HepG2 (cell line): Measurements from ENCODE around the gene FER1L5. TPM values are rescaled to one million over a fixed set of nuclear protein-coding genes. Genes with fewer than 3 reads are reported as not detected.

Experiments used
- CEBPG ChIP-seq: IDR thresholded peaks from 2 replicates; pipeline ENCODE4 v1.6.1; 2016
- GATAD2A ChIP-seq: IDR thresholded peaks from 2 replicates; pipeline ENCODE4 v1.6.1; 2016
- GLI4 ChIP-seq: sonication (generic); formaldehyde crosslinking; IDR thresholded peaks from 2 replicates; pipeline ENCODE4 v1.5.1; 2020; ENCODE audit warnings: missing genetic modification reagents, mild to moderate bottlenecking, moderate library complexity, borderline replicate concordance
- MED1 ChIP-seq: sonication (generic); formaldehyde crosslinking; IDR thresholded peaks from 2 replicates; pipeline ENCODE4 v1.4.0; 2020; ENCODE audit warnings: missing genetic modification reagents
- MLLT10 ChIP-seq: sonication (generic); formaldehyde crosslinking; IDR thresholded peaks from 2 replicates; pipeline ENCODE4 v1.4.0; 2020; ENCODE audit warnings: missing genetic modification reagents
- NFKBIZ ChIP-seq: IDR thresholded peaks from 2 replicates; pipeline ENCODE4 v1.6.1; 2018; ENCODE audit warnings: missing genetic modification reagents, missing compliant biosample characterization
- POLR2AphosphoS2 ChIP-seq: IDR thresholded peaks from 2 replicates; pipeline ENCODE4 v1.6.1; 2011; ENCODE audit warnings: low read depth, low read length, improper control_type of control experiment
- ZNF232 ChIP-seq: sonication (generic); formaldehyde crosslinking; IDR thresholded peaks from 2 replicates; pipeline ENCODE4 v1.4.0; 2020; ENCODE audit warnings: missing genetic modification reagents, borderline replicate concordance
- ZNF691 ChIP-seq: sonication (generic); formaldehyde crosslinking; IDR thresholded peaks from 2 replicates; pipeline ENCODE4 v1.4.0; 2020; ENCODE audit warnings: missing genetic modification reagents, low read depth, mild to moderate bottlenecking, borderline replicate concordance
- ZNF75D ChIP-seq: sonication (generic); formaldehyde crosslinking; IDR thresholded peaks from 2 replicates; pipeline ENCODE4 v1.8.1; 2023; ENCODE audit warnings: missing genetic modification reagents, mild to moderate bottlenecking, borderline replicate concordance
- ZNF770 ChIP-seq: sonication (generic); formaldehyde crosslinking; IDR thresholded peaks from 2 replicates; pipeline ENCODE4 v1.5.0; 2020; ENCODE audit warnings: mild to moderate bottlenecking, missing genetic modification reagents
- polyA plus RNA-seq, 8 experiments: library from polyadenylated mRNA; depleted of rRNA in 3 of 8; stranded (reverse) in 7 of 8; unstranded in 1 of 8; fragments of >200 nt; fragmentation: Illumina TruSeq in 4 of 8; extraction: Trizol in 4 of 8; gene quantifications; 2 replicates each; pipeline versions ENCODE4 v1.2.1 to v1.2.3, GENCODE V29; 2011 to 2016; ENCODE audit warnings: low read depth in 4 of 8, missing spikeins in 1 of 8, mixed read lengths in 1 of 8; ENCODE audit not compliant: insufficient read depth in 1 of 8
- total RNA-seq, 5 experiments: library from RNA; depleted of rRNA; stranded (reverse); fragments of >200 nt; fragmentation: Illumina TruSeq; extraction: Trizol; gene quantifications; 2 replicates each; pipeline ENCODE4 v1.2.3, GENCODE V29; 2016; ENCODE audit warnings: low read depth in 1 of 5
- TF ChIP-seq, protein P1 (sequence below): sonication (generic); formaldehyde crosslinking; IDR thresholded peaks from 2 replicates; pipeline ENCODE4 v1.4.0; 2020; ENCODE audit warnings: mild to moderate bottlenecking, missing genetic modification reagents
- TF ChIP-seq, protein P2 (sequence below): sonication (generic); formaldehyde crosslinking; IDR thresholded peaks from 2 replicates; pipeline ENCODE4 v1.4.0; 2020; ENCODE audit warnings: mild to moderate bottlenecking, missing genetic modification reagents
- TF ChIP-seq, protein P3 (sequence below): sonication (generic); formaldehyde crosslinking; IDR thresholded peaks from 2 replicates; pipeline ENCODE4 v1.4.0; 2020; ENCODE audit warnings: missing genetic modification reagents

The FER1L5 gene
- total and polyA plus RNA-seq, 2 of the 13 experiments (the other 11 are each of a cell fraction or from before 2014, with no cell fraction given): 0.02 to 0.08 TPM

DNA sequence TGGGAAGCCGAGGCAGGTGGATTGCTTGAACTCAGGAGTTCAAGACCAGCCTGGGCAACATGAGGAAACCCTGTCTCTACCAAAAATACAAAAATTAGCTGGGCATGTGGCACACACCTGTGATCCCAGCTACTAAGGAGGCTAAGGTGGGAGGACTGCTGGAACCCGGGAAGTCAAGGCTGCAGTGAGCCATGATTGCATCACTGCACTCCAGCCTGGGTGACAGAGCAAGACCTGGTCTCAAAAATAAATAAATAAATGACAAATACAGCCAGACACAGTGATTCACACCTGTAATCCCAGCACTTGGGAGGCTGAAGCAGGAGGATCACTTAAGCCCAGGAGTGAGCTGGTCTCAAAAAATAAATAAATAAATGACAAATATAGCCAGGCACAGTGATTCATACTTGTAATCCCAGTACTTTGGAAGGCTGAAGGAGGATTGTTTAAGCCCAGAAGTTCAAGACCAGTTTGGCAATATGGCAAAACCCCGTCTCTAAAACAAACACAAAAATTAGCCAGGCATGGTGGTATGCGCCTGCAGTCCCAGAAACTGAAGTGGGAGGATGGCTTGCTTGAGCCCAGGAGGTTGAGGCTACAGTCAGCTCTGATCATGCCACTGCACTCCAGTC, 10.6 kb upstream of the FER1L5 start (continued):
- TF ChIP-seq GATAD2A (no peak), ZNF75D (no peak), CEBPG (peak; percentile 59), NFKBIZ (CRISPR knock-in tag) (no peak), ZNF770 (CRISPR knock-in tag) (peak; percentile 77), ZNF691 (CRISPR knock-in tag) (no peak), MLLT10 (CRISPR knock-in tag) (no peak), ZNF232 (no peak), MED1 (CRISPR knock-in tag) (no peak), POLR2AphosphoS2 (no peak), GLI4 (CRISPR knock-in tag) (no peak)
- TF ChIP-seq, protein P1, sequence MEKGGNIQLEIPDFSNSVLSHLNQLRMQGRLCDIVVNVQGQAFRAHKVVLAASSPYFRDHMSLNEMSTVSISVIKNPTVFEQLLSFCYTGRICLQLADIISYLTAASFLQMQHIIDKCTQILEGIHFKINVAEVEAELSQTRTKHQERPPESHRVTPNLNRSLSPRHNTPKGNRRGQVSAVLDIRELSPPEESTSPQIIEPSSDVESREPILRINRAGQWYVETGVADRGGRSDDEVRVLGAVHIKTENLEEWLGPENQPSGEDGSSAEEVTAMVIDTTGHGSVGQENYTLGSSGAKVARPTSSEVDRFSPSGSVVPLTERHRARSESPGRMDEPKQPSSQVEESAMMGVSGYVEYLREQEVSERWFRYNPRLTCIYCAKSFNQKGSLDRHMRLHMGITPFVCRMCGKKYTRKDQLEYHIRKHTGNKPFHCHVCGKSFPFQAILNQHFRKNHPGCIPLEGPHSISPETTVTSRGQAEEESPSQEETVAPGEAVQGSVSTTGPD (CRISPR knock-in tag): no peak
- TF ChIP-seq, protein P2, sequence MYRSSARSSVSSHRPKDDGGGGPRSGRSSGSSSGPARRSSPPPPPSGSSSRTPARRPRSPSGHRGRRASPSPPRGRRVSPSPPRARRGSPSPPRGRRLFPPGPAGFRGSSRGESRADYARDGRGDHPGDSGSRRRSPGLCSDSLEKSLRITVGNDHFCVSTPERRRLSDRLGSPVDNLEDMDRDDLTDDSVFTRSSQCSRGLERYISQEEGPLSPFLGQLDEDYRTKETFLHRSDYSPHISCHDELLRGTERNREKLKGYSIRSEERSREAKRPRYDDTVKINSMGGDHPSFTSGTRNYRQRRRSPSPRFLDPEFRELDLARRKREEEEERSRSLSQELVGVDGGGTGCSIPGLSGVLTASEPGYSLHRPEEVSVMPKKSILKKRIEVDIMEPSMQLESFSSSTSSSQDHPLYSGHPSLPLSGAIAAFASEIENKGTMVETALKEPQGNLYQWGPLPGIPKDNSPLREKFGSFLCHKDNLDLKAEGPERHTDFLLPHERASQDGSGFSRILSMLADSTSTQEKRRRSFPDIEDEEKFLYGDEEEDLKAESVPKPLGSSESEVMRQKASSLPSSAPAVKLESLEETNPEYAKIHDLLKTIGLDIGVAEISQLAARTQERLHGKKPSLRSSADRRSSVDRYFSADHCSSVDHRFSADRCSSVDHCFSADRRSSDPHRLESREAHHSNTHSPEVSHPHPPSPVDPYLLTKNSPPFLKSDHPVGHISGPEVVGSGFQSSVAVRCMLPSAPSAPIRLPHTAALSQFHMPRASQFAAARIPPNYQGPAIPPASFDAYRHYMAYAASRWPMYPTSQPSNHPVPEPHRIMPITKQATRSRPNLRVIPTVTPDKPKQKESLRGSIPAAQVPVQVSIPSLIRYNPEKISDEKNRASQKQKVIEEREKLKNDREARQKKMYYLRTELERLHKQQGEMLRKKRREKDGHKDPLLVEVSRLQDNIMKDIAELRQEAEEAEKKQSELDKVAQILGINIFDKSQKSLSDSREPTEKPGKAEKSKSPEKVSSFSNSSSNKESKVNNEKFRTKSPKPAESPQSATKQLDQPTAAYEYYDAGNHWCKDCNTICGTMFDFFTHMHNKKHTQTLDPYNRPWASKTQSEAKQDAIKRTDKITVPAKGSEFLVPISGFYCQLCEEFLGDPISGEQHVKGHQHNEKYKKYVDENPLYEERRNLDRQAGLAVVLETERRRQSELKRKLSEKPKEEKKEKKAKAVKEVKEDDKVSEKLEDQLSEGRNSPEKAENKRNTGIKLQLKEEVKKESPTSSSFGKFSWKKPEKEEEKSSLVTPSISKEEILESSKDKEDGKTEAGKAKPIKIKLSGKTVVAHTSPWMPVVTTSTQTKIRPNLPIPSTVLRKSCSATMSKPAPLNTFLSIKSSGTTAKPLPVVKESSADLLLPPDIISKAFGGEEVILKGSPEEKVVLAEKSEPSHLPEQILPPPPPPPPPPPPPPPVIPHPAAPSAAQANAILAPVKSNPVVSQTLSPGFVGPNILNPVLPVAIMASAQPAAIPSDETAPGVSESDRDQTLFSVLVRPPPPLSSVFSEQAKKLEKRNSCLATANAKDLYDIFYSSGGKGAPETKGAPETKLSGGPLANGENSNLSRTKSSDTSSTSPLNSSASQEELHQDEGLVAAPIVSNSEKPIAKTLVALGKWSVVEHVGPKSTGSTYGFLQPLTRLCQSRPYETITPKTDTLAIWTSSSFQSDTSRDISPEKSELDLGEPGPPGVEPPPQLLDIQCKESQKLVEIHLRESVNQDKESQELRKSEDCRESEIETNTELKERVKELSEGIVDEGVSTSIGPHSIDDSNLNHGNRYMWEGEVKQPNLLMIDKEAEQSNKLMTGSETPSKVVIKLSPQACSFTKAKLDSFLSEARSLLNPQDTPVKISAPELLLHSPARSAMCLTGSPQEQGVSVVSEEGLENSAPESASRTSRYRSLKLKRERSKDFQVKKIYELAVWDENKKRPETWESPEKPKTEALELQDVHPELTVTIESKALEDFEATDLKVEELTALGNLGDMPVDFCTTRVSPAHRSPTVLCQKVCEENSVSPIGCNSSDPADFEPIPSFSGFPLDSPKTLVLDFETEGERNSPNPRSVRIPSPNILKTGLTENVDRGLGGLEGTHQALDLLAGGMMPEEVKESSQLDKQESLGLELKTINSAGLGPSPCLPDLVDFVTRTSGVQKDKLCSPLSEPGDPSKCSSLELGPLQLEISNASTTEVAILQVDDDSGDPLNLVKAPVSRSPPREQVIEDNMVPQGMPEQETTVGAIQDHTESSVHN: no peak
- TF ChIP-seq, protein P3, sequence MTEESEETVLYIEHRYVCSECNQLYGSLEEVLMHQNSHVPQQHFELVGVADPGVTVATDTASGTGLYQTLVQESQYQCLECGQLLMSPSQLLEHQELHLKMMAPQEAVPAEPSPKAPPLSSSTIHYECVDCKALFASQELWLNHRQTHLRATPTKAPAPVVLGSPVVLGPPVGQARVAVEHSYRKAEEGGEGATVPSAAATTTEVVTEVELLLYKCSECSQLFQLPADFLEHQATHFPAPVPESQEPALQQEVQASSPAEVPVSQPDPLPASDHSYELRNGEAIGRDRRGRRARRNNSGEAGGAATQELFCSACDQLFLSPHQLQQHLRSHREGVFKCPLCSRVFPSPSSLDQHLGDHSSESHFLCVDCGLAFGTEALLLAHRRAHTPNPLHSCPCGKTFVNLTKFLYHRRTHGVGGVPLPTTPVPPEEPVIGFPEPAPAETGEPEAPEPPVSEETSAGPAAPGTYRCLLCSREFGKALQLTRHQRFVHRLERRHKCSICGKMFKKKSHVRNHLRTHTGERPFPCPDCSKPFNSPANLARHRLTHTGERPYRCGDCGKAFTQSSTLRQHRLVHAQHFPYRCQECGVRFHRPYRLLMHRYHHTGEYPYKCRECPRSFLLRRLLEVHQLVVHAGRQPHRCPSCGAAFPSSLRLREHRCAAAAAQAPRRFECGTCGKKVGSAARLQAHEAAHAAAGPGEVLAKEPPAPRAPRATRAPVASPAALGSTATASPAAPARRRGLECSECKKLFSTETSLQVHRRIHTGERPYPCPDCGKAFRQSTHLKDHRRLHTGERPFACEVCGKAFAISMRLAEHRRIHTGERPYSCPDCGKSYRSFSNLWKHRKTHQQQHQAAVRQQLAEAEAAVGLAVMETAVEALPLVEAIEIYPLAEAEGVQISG: no peak
